GM21619 (cell line): Measurements from ENCODE around the gene ADAMTSL1.

Experiments
- ATAC-seq: cut with Tn5 transposase; IDR thresholded peaks from one replicate; pipeline ENCODE4 v1.9.1; 2021; ENCODE audit not compliant: unreplicated experiment

ADAMTSL1 gene

GRCh38 chr9:18639911-18640310, 166.0 kb downstream of the ADAMTSL1 start:
- ATAC-seq = no peak

- no peak for ATAC-seq
Measured at GRCh38 chr9:18658804-18659705, 185.1 kb downstream of the ADAMTSL1 start.

DNA sequence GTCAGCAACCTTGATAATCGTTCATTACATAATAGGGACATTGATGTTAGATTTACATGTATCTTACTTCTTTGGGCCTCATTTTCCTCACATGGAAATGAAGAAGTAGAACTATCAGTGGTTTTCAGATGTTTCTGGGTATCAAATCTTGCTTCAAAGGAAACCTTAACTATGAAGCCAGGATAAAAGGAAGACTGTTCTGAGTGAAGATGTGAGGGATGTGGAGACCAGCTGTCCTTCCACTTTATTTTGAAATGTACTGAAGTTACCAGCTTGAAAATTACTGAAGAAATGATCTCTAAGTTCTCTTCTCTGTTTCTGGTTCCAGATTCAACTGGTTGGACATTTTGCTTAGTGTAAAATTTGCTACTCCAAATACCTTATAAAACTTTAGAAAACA, 186.0 kb downstream of the ADAMTSL1 start:
- ATAC-seq = no peak

DNA sequence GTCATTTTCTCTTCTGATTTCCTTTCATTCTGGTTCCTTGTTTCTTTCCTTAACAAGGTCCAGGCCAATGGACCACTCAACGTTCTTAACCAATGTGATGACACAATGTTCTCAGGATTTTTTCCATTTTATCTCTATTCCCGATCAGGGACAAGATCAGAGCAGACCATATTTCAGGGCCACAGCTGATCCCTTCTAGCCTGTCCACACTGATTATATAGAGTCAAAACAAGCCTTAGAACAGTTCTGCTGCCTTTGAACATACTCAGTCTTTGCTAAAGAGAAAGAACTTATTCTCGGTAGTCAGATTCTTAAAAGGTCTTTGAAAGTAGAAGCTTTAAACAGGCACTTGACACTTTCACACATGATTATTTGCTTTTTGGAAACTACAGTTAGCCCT, 188.4 kb downstream of the ADAMTSL1 start:
- ATAC-seq = no peak

- ATAC-seq = no peak
Measured at GRCh38 chr9:18665947-18666346, 192.0 kb downstream of the ADAMTSL1 start.

DNA sequence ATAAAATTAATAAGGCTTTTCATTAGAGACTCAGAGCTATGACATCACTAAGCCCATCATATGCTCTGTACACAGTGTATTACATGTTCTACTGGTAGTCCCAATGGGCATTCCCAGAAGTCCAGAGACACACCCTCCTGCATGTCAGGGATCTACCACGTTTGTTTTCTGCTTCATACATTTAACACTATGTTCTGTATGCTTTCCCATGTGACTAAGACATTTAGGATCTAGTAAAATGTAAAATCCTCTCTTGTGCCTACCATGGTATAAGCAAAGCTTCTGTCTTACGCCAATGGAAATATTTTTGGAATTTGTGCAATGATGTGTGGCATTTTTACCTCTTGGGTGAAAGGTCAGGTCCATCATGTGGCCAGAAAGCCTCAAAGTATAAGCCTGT, 192.4 kb downstream of the ADAMTSL1 start:
- ATAC-seq = no peak

GRCh38 chr9:18666986-18667772, 193.2 kb downstream of the ADAMTSL1 start:
- ATAC-seq = no peak

DNA sequence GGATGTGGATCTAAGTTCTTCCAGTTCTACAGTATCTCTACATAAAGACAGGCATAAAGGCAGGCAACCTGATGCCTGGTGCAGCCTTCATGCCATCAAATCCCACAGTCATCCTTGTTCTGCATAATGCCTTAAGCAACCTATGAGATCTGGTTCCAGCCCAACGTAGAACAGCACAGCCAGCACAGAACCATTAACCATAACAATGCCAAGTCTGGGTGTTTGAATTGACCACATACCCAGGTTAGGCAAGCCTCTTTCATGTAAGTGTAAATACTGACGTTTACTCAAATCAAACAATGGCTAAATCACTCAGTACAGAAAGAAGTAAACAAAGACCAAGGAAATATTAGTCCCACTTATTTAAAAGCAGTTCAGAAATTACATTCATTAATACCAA, 195.0 kb downstream of the ADAMTSL1 start:
- no peak for ATAC-seq

- ATAC-seq = no peak
Measured at GRCh38 chr9:18672706-18673105, 198.8 kb downstream of the ADAMTSL1 start.

GRCh38 chr9:18673179-18673578, 199.2 kb downstream of the ADAMTSL1 start:
- no peak for ATAC-seq

GRCh38 chr9:18675332-18675731, 201.4 kb downstream of the ADAMTSL1 start:
- ATAC-seq = no peak

- no peak for ATAC-seq
Measured at GRCh38 chr9:18675973-18676372, 202.0 kb downstream of the ADAMTSL1 start.

DNA sequence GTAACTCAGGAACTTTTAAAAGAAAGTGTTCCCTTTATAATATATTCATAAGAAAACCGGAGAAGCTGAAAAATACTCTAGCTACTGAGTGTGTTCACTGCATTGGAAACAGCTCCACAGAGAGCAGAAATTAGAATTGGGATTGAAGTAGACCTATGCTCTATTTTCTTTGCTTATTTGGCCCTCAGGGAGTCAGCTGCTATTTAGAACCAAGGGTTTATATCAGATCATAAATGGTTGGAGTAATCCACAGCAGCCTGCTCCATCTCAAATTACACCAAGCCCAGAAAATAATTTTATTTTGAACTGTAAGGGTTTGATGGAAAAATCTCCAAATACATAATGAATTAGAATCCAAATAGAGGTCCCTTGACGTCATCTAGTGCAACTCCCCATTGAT, 202.6 kb downstream of the ADAMTSL1 start:
- ATAC-seq = no peak

DNA sequence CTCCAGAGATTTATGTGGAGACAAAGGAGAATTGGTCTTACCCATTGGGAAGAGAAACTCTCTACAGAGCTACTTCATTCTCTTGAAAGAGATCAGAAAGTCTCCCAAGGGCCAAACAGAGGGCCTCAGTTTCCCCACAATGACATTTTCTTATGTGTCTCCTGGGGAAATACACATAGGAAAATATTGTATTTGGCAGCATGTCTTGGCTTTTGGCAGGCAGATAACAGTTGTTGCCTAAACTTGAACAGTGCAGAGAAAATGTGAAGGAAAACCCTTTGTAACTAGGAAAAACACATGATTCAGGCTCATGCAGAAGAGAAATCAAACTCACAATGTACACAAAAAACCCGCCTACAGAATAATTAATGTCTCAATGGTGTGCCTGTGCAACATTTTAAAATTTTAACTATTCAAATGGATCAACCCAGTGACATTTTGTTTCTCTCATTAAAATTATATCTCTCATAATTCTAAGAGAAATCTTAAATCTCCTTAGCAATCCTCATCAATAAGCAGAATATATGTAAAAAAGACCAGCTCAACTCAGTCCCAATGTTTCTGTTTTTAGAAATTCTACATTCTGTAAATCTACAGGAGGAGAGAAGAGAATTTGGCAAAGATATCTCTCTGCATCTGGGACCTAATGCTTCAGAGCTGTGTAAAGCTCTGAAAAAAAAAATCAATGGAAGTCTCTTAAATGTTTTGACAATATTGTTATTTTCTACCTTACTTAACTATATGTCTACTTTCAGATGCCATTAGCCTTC, 205.1 kb downstream of the ADAMTSL1 start:
- ATAC-seq = no peak

DNA sequence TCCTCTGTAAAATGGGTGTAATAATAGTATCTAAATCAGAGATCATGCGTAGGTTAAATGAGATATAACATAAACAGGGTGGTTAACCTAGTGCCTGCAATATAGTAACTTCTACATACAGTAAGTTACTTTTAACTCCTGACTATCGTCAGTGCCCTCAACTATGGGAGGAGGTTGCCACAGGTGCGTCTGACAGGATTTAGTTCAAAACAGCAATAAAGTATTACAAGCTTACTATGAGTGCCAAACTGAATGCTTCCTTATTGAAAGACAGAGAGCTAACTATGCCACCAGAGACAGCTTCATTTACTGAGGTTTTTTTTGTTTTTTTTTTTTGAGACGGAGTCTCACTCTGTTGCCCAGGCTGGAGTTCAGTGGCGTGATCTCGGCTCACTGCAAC, 209.0 kb downstream of the ADAMTSL1 start:
- ATAC-seq = no peak

- ATAC-seq = no peak
Measured at GRCh38 chr9:18683312-18683711, 209.4 kb downstream of the ADAMTSL1 start.

GRCh38 chr9:18683851-18684250, 209.9 kb downstream of the ADAMTSL1 start:
- no peak for ATAC-seq

- no peak for ATAC-seq
Measured at GRCh38 chr9:18684593-18685317, 210.8 kb downstream of the ADAMTSL1 start.

GRCh38 chr9:18688581-18689565, 214.9 kb downstream of the ADAMTSL1 start:
- ATAC-seq = no peak

- no peak for ATAC-seq
Measured at GRCh38 chr9:18689921-18690320, 216.0 kb downstream of the ADAMTSL1 start.
